IPS DF 19.7 (cell line): ENCODE results near the gene BCAP29.
"Not testable (repeated sequence)": the region's sequence is repeated elsewhere in the genome, so short reads cannot be mapped to it uniquely, and the experiment has no call there.

Source experiments
- DNase-seq: peaks from one replicate; pipeline ENCODE4 v3.0.0-alpha.2; 2013; ENCODE audit warnings: low read depth, low spot score

The BCAP29 gene

DNA sequence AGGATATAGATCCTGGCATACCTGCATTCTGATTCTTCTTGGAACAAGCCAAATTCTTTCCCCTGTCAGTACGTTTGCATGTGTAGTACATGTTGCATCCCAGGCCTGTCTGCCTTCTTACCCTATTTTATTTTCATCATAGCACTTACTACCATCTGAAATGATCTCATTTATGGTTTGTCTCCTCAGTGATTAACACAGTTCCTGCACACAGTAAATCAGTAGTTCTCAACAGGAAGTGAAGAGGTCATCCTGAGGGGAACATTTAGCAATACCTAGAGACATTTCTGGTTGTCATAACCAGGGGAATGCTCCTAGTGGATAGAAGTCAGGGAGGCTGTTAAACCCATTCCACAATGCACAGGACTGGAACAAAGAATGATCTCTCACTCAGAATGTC lies 42.4 kb downstream of the BCAP29 start:
- no peak for DNase-seq

DNA sequence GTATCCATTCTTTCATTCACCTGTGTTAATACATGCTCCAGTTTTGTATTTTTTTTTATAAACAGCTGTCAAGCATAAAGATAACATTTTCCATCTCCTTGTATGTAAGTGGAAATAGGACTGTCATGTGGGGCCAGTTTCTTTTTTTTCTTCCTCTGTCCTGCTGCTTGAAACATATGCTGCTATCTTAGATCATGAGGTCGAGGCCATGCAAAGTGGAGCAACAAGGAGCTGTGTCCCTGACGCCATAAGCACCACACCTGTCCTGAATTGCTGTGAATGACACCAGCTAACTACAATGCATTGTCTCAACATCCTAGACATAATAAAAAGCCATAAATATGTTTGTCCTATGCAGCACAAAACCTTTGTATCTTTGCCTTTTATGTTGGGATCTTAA lies 42.8 kb downstream of the BCAP29 start:
- DNase-seq, result no peak

DNA sequence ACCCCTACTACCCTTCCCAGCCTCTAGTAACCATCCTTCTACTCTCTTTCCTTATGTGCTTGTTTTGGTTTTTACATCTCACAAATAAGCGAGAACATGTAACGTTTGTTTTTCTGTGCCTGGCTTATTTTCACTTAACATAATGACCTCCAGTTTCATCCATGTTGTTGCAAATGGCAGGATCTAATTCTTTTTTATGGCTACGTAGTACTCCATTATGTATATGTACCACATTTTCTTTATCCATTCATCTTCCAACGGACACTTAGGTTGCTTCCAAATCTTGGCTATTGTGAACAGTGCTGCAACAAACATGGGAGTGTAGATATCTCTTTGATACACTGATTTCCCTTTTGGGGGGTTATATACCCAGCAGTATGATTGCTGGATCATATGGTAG lies 47.0 kb downstream of the BCAP29 start:
- DNase-seq, result no peak

- no peak for DNase-seq
These were observed 48.5 kb downstream of the BCAP29 start for GRCh38 chr7:107628461-107629064.

- no peak for DNase-seq
These were observed 50.3 kb downstream of the BCAP29 start for GRCh38 chr7:107630342-107630741.

DNA sequence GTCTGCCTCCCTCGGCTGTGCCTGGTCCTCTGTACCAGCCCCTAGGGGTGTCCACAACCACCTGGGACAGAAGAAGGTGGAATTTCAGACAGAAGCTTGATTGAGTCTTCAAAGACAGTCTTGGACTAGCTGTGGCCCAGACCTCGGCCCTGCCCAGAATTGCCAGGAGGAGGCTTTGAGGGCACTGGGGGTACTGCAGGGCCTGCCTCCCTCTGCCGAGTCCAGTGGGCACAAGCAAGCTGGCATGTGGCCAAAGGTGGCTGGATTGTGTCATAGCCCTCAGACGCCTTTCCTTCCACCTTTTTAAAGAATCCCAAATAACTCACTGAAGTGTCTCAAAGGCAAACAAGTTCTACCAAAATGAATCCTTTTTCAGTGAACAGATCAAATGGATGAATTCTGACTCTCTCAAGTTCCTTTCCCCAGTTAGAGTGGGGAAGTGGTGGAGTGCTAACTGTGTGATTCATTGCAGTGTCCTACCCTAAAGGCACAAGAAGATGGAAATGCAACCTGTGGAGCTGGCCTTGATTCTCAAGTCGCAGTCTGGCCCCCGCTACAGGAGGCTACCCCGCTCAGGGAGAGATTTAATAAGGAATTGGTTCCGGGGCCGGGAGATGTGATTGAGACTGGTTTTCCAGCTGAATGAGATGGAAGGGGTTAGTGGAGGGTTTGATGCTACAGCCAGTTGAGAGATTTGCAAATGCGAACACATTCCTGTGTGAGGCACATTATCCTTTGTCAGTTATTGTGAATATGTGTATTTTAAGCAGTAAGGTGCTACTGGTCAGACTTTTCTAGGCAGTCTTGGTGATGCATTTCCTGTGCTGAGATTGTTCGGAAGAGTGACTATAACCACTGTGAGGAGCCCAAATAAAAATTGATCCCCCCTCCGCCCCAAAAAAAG lies 51.8 kb downstream of the BCAP29 start:
- DNase-seq, result no peak

DNA sequence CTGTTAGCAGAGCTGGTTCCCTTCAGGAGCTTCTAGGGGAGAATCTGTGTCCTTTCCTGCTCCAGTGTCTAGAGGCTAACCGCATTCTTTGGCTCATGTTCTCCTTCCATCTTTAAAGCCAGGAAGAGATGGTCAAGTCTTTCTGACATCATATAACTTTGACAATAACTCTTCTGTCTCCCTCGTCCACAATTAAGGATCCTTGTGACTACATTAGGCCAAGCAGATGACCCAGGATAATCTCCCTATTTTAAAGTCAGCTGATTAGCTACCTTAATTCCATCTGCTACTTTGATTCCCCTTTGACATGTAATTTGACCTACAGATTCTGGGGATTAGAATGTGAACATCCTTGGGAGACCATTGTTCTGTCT lies 52.4 kb downstream of the BCAP29 start:
- DNase-seq, result no peak

GRCh38 chr7:107638594-107638993 lies 58.5 kb downstream of the BCAP29 start:
- DNase-seq, result no peak

DNA sequence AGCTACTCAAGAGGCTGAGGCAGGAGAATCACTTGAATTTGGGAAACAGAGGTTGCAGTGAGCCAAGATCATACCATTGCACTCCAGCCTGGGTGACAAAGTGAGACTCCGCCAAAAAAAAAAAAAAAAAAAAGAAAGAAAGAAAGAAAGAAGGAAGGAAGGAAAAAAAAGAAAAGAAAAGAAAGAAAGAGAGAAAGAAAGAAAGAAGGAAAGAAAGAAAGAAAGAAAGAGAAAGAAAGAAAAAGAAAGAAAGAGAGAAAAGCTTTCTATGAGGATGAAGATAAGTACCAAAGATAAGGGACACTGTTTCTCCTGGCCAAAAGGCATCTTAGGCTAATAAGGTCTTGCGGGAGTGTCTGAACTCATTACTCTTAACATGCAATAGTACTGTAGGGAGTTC lies 59.0 kb downstream of the BCAP29 start:
- not testable (repeated sequence) for DNase-seq

- DNase-seq, result no peak
These were observed 61.6 kb downstream of the BCAP29 start for GRCh38 chr7:107641676-107642075.

GRCh38 chr7:107642501-107642900 lies 62.5 kb downstream of the BCAP29 start:
- DNase-seq, result no peak

- no peak for DNase-seq
These were observed 63.4 kb downstream of the BCAP29 start for GRCh38 chr7:107643407-107643806.

- no peak for DNase-seq
These were observed 63.9 kb downstream of the BCAP29 start for GRCh38 chr7:107643938-107644308.

- no peak for DNase-seq
These were observed 64.4 kb downstream of the BCAP29 start for GRCh38 chr7:107644309-107644974.

- no peak for DNase-seq
These were observed 72.6 kb downstream of the BCAP29 start for GRCh38 chr7:107652642-107653041.

GRCh38 chr7:107658467-107658866 lies 78.4 kb downstream of the BCAP29 start:
- no peak for DNase-seq

DNA sequence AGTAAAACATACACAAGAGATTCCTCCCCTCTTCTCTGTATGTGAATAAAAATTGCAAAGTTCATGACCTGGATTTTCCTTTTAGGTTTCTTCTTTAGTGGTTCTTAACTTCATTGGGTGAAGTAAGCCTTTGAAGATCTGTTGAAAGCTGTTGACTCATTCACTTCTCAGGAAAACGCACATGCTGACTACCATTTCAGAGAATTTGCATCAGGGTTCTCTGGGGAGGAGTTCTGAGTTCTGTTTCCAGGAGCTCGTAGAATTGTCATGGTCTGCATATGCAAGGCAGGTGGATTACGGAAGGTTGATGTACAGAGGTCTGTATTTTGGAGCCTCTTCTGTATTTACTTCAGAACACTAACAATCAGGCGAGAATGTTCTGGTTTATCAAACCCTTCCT lies 79.6 kb downstream of the BCAP29 start:
- DNase-seq, result no peak

DNA sequence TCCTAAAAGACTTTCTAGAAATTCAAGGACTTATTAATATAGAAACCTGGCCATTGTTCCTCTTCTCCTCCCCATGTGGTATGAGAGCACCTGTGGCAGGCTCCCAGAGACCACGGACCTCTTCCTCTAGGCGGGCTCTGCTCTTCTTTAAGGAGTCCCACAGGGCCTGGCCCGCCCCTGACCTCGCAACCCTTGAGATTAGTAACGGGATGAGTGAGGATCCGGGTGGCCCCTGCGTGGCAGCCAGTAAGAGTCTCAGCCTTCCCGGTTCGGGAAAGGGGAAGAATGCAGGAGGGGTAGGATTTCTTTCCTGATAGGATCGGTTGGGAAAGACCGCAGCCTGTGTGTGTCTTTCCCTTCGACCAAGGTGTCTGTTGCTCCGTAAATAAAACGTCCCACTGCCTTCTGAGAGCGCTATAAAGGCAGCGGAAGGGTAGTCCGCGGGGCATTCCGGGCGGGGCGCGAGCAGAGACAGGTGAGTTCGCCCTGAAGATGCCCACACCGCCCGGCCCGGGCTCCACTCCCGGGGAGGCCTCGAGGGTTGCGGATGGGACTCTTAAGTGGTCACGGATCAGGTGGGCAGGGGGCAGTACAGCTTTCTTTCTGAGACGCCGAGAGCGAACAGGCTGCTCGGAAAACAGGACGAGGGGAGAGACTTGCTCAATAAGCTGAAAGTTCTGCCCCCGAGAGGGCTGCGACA lies 80.5 kb downstream of the BCAP29 start, which contains the start of gene SLC26A4:
Gene SLC26A4, plus strand, starts transcription at position 448 of the 700 bp plus-strand sequence. CDS start 814 bp downstream, outside the sequence.
- no peak for DNase-seq

DNA sequence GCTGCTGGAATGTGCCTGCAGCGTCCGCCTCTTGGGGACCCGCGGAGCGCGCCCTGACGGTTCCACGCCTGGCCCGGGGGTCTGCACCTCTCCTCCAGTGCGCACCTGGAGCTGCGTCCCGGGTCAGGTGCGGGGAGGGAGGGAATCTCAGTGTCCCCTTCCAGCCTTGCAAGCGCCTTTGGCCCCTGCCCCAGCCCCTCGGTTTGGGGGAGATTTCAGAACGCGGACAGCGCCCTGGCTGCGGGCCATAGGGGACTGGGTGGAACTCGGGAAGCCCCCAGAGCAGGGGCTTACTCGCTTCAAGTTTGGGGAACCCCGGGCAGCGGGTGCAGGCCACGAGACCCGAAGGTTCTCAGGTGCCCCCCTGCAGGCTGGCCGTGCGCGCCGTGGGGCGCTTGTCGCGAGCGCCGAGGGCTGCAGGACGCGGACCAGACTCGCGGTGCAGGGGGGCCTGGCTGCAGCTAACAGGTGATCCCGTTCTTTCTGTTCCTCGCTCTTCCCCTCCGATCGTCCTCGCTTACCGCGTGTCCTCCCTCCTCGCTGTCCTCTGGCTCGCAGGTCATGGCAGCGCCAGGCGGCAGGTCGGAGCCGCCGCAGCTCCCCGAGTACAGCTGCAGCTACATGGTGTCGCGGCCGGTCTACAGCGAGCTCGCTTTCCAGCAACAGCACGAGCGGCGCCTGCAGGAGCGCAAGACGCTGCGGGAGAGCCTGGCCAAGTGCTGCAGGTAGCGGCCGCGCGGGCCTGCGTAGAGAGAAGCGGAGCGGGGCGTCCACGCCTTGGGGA lies 81.2 kb downstream of the BCAP29 start:
- DNase-seq, result no peak

DNA sequence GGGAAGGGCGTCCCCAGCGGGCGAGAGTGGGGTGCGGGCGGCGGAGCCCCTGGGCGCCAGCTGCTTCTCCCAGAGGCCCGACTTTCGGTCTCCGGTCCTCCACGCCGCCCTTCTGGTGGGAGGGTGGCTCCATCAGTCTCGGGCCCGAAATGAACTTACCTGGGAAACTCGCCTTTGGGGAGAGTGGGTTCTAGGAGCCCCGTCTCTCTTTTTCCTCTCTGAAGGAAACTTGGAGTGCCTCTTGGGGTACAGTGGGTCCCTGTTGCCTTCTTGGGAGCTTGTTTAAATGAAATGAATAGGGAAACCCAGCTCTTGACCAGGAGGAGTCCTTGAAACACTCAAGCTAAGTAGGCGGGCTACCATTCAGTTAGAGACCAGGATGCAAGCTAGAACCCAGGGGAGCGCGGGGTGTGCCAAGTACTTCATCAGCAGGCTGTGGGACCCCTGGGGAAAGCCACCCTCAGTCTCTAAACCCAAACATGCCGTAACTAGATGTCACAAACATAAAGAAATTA lies 81.9 kb downstream of the BCAP29 start:
- no peak for DNase-seq

DNA sequence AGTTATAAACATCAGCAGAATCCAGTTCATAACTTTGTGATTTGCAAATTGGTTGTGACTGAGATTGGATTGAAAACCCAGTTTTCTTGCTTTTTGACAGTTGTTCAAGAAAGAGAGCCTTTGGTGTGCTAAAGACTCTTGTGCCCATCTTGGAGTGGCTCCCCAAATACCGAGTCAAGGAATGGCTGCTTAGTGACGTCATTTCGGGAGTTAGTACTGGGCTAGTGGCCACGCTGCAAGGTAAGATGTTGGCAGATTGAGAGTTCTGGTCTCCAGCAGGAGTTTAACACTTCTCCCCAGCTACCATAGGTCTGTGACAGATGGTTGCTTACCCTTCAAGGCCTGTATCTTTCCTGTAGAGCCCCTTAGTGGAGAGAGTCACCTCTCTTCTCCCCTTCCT lies 83.2 kb downstream of the BCAP29 start:
- DNase-seq, result no peak
